ENCODE measurements around the gene CRKL.

DNA sequence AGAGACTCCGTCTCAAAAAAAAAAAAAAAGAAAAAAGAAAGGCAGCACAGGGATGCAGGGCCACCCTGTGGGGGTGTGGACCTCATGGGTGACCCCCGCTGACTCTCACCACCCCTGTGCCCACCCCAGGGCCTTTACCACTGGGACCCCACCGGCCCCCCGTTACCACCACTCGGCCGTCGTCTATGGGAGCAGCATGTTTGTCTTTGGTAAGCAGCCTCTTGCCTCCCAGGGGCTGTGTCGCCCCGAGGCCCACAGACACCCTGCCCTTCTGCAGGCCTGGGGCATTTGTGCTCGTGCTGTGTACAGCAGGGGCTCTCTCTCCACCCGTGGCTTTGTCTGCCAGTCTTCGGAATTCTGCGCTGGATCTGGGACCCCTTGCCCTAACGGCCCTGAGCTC is 70.2 kb downstream of the CRKL start:
- TF ChIP-seq, protein P1, sequence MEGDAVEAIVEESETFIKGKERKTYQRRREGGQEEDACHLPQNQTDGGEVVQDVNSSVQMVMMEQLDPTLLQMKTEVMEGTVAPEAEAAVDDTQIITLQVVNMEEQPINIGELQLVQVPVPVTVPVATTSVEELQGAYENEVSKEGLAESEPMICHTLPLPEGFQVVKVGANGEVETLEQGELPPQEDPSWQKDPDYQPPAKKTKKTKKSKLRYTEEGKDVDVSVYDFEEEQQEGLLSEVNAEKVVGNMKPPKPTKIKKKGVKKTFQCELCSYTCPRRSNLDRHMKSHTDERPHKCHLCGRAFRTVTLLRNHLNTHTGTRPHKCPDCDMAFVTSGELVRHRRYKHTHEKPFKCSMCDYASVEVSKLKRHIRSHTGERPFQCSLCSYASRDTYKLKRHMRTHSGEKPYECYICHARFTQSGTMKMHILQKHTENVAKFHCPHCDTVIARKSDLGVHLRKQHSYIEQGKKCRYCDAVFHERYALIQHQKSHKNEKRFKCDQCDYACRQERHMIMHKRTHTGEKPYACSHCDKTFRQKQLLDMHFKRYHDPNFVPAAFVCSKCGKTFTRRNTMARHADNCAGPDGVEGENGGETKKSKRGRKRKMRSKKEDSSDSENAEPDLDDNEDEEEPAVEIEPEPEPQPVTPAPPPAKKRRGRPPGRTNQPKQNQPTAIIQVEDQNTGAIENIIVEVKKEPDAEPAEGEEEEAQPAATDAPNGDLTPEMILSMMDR (conservative IDR thresholded peaks at IDR 0.05; ENCODE audit: low read depth, low read length): no peak
- TF ChIP-seq EZH2 (IDR thresholded peaks at IDR 0.05; ENCODE audit: low read length, unreplicated experiment) (no peak), EZH2phosphoT487 (IDR thresholded peaks at IDR 0.05; ENCODE audit: borderline replicate concordance, low read length) (no peak)
